Calu3 (cell line): ENCODE measurements around the gene TRIML2. TPM values are rescaled to one million over a fixed set of nuclear protein-coding genes. Genes with fewer than 3 reads are reported as not detected.

Experiments used
- BruUV-seq: library from RNA; stranded (reverse); fragments of 400-500 nt; replicated peaks from 2 replicates; lab custom pipeline; 2021; lab: Mats Ljungman, UMichigan
- CTCF ChIA-PET: fragments of 300-600 bp; sonication (Branson Sonifier 250); formaldehyde crosslinking; loops from one replicate; lab custom pipeline; 2022; ENCODE audit warnings: antibody characterized with exemption; lab: Charles Lee
- DNase-seq: peaks from one replicate; pipeline ENCODE4 v3.0.0; 2022
- H3K27ac Mint-ChIP-seq: one replicate; pipeline ENCODE4 v1.8.0; 2022; ENCODE audit warnings: mixed read lengths; ENCODE audit not compliant: unreplicated experiment
- H3K27me3 Mint-ChIP-seq: one replicate; pipeline ENCODE4 v1.8.0; 2022; ENCODE audit warnings: mixed read lengths; ENCODE audit not compliant: unreplicated experiment
- H3K36me3 Mint-ChIP-seq: one replicate; pipeline ENCODE4 v1.8.0; 2022; ENCODE audit warnings: mild to moderate bottlenecking, moderate library complexity, mixed read lengths; ENCODE audit not compliant: insufficient read depth, unreplicated experiment
- H3K4me1 Mint-ChIP-seq: one replicate; pipeline ENCODE4 v1.8.0; 2022; ENCODE audit warnings: mild to moderate bottlenecking, low read depth, mixed read lengths; ENCODE audit not compliant: unreplicated experiment
- H3K4me3 Mint-ChIP-seq: one replicate; pipeline ENCODE4 v1.8.0; 2022; ENCODE audit warnings: mild to moderate bottlenecking, low read depth, moderate library complexity, mixed read lengths; ENCODE audit not compliant: unreplicated experiment
- H3K9me3 Mint-ChIP-seq: one replicate; pipeline ENCODE4 v1.8.0; 2022; ENCODE audit warnings: low read depth, mixed read lengths; ENCODE audit not compliant: unreplicated experiment
- intact Hi-C: fragments of 100-400 bp; cut with micrococcal nuclease; formaldehyde crosslinking; loops from one replicate; pipeline ENCODE4 v1.10.0; 2022; ENCODE audit not compliant: unreplicated experiment
- total RNA-seq: library from RNA; stranded (reverse); gene quantifications from 2 replicates; pipeline ENCODE4 v1.2.3, GENCODE V29; 2022
- TF ChIP-seq, protein P1 (sequence below): fragments of 200-600 bp; IDR thresholded peaks from one replicate; pipeline ENCODE4 v1.8.0; 2022; ENCODE audit warnings: antibody characterized with exemption; ENCODE audit not compliant: unreplicated experiment

TRIML2 gene
- total RNA-seq, 1 experiment from 2014 or later: not detected

DNA sequence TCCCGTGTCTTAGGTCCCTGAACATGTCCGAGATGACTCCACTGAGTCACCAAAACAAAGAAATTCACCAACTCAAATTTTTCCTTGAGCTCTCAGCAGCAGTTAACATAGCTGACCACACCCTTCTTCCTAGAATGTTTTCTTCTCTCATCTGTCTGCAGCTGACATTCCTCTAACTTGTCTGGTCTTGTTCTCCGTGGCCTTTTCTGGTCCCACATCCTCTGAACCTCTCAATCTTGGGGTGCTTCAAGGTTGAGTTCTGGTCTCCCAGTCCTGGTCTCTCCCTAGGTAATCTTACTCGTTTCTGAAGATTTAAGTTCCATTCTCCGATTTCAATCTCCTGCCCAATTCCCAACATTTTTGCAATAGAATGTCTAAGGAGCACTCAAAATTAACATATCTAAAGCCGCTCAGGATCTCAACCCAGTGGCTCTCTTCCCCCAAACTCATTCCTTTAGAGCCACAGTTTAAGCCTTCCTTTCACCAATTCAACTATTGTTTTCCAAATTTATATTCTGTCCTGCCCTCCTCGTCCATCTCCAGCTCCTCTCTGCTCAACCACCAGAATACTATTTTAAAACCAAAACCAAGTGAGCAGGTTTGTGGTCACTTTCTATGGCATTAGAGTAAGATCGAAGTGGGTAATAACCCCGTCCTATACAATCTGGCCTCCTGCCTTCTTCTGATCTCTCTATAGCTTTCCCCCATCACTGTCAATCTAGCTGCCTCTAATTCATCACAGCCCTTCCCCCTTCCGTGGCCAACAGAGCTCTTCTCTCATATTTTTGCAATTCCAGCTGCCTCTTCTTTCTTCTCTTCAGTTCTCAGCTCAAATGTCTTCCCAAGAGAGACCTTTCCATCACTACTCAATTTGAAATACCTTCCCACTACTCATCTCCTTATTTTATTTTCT lies 1.2 kb downstream of the TRIML2 start:
- Mint-ChIP-seq H3K27ac (no peak overlapping the region), H3K4me1 (peaks cover 27% of the 10 kb centered on the region), H3K4me3 (no peak overlapping the region), H3K36me3 (peaks cover 5% of the 10 kb centered on the region), H3K27me3 (no peaks in the 10 kb centered on the region), H3K9me3 (no peaks in the 10 kb centered on the region)
- CTCF ChIA-PET: no interaction called here
- no TSS peak for BruUV-seq
- TF ChIP-seq, protein P1, sequence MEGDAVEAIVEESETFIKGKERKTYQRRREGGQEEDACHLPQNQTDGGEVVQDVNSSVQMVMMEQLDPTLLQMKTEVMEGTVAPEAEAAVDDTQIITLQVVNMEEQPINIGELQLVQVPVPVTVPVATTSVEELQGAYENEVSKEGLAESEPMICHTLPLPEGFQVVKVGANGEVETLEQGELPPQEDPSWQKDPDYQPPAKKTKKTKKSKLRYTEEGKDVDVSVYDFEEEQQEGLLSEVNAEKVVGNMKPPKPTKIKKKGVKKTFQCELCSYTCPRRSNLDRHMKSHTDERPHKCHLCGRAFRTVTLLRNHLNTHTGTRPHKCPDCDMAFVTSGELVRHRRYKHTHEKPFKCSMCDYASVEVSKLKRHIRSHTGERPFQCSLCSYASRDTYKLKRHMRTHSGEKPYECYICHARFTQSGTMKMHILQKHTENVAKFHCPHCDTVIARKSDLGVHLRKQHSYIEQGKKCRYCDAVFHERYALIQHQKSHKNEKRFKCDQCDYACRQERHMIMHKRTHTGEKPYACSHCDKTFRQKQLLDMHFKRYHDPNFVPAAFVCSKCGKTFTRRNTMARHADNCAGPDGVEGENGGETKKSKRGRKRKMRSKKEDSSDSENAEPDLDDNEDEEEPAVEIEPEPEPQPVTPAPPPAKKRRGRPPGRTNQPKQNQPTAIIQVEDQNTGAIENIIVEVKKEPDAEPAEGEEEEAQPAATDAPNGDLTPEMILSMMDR: no peak
- intact Hi-C loops: no loop called here
- DNase-seq: no peak

DNA sequence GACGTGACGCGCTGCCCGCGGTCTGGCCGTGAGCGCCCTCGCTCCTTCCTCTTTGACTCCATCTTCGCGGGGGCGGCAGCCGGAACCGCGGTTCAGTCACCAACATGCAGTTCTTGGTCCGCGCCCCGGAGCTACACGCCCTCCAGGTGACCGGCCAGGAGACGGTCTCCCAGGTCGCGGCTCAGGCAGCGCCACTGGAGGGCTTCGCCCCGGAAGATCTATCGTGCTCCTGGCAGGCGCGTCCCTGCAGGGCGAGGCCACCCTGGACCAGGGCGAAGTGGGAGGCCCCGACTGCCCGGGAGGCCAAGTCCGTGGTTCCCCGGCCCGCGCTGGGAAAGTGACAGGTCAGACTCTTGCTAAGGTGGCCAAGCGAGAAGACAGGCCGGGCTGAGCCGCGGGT lies 2.9 kb downstream of the TRIML2 start:
- CTCF ChIA-PET: no interaction called here
- Mint-ChIP-seq H3K9me3 (no peaks in the 10 kb centered on the region), H3K27me3 (no peaks in the 10 kb centered on the region), H3K36me3 (peaks cover 5% of the 10 kb centered on the region), H3K4me3 (no peak overlapping the region), H3K27ac (no peak overlapping the region), H3K4me1 (peaks cover 27% of the 10 kb centered on the region)
- no TSS peak for BruUV-seq
- no peak for DNase-seq
- TF ChIP-seq, protein P1: no peak
- intact Hi-C loops: no loop called here

GRCh38 chr4:188092824-188093223 lies 16.6 kb downstream of the TRIML2 start:
- Mint-ChIP-seq H3K27me3 (no peaks in the 10 kb centered on the region), H3K27ac (no peak overlapping the region), H3K36me3 (no peaks in the 10 kb centered on the region), H3K9me3 (peaks cover 3% of the 10 kb centered on the region), H3K4me1 (no peaks in the 10 kb centered on the region), H3K4me3 (no peak overlapping the region)
- CTCF ChIA-PET: no interaction called here
- TF ChIP-seq, protein P1: no peak
- intact Hi-C loops: no loop called here
- BruUV-seq: no TSS peak
- DNase-seq: no peak

DNA sequence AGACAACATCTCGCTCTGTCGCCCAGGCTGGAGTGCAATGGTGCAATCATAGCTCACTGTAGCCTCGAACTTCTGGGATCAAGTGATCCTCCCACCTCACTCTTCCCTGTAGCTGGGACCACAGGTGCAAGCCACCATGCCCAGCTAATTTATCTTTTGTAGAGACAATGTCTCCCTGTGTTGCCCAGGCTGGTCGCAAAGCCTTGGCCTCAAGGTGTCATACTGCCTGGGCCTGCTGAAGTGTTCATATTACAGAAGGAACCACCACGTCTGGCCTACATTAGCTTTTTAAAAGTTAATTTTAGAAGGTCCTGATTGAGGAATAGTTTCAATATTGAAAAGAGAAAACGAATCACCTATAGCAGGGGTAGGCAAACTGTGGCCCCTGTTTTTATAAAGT lies 22.5 kb downstream of the TRIML2 start:
- Mint-ChIP-seq H3K36me3 (no peaks in the 10 kb centered on the region), H3K9me3 (peaks cover 3% of the 10 kb centered on the region), H3K27ac (no peak overlapping the region), H3K4me3 (no peak overlapping the region), H3K4me1 (no peaks in the 10 kb centered on the region), H3K27me3 (no peaks in the 10 kb centered on the region)
- CTCF ChIA-PET: no interaction called here
- BruUV-seq: no TSS peak
- intact Hi-C loops: no loop called here
- no peak for DNase-seq
- TF ChIP-seq, protein P1: no peak
